Ishikawa (cell line): ENCODE results near the gene MICALL2.

ENCODE experiments used
- CEBPB ChIP-seq: IDR thresholded peaks from 2 replicates; pipeline ENCODE4 v1.6.1; 2012
- CREB1 ChIP-seq: IDR thresholded peaks from 2 replicates; pipeline ENCODE4 v1.6.1; 2012; ENCODE audit warnings: low read depth
- EGR1 ChIP-seq: IDR thresholded peaks from 2 replicates; pipeline ENCODE4 v1.6.1; 2012
- EP300 ChIP-seq: IDR thresholded peaks from 2 replicates; pipeline ENCODE4 v1.6.1; 2012; ENCODE audit warnings: borderline replicate concordance
- FOXM1 ChIP-seq: IDR thresholded peaks from 2 replicates; pipeline ENCODE4 v1.6.1; 2012; ENCODE audit warnings: low read depth, borderline replicate concordance
- NFIC ChIP-seq: IDR thresholded peaks from 2 replicates; pipeline ENCODE4 v1.6.1; 2012
- RAD21 ChIP-seq: IDR thresholded peaks from 2 replicates; pipeline ENCODE4 v1.6.1; 2012; ENCODE audit warnings: low read depth
- TAF1 ChIP-seq: IDR thresholded peaks from 2 replicates; pipeline ENCODE4 v1.6.1; 2012; ENCODE audit warnings: low read depth, mild to moderate bottlenecking
- TCF12 ChIP-seq: IDR thresholded peaks from 2 replicates; pipeline ENCODE4 v1.6.1; 2012; ENCODE audit warnings: low read depth
- TEAD4 ChIP-seq: IDR thresholded peaks from 2 replicates; pipeline ENCODE4 v1.6.1; 2012
- YY1 ChIP-seq: IDR thresholded peaks from 2 replicates; pipeline ENCODE4 v1.6.1; 2012; ENCODE audit warnings: low read depth
- ZBTB7A ChIP-seq: IDR thresholded peaks from 2 replicates; pipeline ENCODE4 v1.6.1; 2012; ENCODE audit warnings: low read depth
- TF ChIP-seq, protein P1 (sequence below): IDR thresholded peaks from 2 replicates; pipeline ENCODE4 v1.6.1; 2012
- TF ChIP-seq, protein P2 (sequence below): IDR thresholded peaks from 2 replicates; pipeline ENCODE4 v1.6.1; 2012; ENCODE audit warnings: low read depth, mild to moderate bottlenecking
- TF ChIP-seq, protein P3 (sequence below): IDR thresholded peaks from 2 replicates; pipeline ENCODE4 v1.6.1; 2012

The MICALL2 gene

DNA sequence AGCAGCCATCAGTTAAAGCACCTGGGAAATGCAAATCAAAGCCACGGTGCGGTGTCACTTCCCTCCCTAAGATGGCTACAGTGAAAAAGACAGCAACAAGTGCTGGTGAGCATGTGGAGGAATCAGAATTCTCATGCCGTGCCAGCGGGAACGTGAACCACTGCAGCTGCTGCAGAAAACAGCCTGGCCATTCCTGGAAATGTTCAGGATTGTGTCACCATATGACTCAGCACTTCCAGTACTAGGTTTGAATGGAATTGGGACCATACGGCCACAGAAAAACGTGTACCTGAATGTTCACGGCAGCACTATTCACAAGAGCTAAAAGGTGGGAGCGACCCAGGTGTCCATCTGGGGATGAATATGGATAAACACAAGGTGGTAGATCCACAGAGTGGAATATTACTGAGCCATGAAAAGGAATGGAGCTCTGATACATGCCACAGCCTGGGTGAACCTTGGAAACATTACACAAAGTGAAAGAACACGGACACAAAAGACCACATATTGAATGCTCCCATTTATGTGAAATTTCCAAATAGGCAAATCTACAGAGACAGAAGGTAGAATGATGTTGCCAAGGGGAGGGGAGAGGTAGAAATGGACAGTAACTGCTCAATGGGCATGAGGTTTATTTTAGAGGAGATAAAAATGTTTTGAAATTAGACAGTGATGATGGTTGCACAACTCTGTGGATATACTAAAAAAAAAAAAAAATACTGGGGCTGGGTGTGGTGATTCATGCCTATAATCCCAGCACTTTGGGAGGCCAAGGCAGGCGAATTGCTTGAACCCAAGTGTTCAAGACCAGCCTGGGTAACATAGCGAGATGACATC, 61.6 kb downstream of the MICALL2 start:
- TF ChIP-seq, protein P1, sequence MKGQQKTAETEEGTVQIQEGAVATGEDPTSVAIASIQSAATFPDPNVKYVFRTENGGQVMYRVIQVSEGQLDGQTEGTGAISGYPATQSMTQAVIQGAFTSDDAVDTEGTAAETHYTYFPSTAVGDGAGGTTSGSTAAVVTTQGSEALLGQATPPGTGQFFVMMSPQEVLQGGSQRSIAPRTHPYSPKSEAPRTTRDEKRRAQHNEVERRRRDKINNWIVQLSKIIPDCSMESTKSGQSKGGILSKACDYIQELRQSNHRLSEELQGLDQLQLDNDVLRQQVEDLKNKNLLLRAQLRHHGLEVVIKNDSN, result no peak
- TF ChIP-seq TAF1 (no peak), YY1 (no peak), NFIC (no peak), RAD21 (no peak), ZBTB7A (no peak), EGR1 (no peak), EP300 (no peak), FOXM1 (no peak), TCF12 (no peak), CREB1 (no peak), CEBPB (no peak), TEAD4 (no peak)
- TF ChIP-seq, protein P2, sequence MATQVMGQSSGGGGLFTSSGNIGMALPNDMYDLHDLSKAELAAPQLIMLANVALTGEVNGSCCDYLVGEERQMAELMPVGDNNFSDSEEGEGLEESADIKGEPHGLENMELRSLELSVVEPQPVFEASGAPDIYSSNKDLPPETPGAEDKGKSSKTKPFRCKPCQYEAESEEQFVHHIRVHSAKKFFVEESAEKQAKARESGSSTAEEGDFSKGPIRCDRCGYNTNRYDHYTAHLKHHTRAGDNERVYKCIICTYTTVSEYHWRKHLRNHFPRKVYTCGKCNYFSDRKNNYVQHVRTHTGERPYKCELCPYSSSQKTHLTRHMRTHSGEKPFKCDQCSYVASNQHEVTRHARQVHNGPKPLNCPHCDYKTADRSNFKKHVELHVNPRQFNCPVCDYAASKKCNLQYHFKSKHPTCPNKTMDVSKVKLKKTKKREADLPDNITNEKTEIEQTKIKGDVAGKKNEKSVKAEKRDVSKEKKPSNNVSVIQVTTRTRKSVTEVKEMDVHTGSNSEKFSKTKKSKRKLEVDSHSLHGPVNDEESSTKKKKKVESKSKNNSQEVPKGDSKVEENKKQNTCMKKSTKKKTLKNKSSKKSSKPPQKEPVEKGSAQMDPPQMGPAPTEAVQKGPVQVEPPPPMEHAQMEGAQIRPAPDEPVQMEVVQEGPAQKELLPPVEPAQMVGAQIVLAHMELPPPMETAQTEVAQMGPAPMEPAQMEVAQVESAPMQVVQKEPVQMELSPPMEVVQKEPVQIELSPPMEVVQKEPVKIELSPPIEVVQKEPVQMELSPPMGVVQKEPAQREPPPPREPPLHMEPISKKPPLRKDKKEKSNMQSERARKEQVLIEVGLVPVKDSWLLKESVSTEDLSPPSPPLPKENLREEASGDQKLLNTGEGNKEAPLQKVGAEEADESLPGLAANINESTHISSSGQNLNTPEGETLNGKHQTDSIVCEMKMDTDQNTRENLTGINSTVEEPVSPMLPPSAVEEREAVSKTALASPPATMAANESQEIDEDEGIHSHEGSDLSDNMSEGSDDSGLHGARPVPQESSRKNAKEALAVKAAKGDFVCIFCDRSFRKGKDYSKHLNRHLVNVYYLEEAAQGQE, result no peak
- TF ChIP-seq, protein P3, sequence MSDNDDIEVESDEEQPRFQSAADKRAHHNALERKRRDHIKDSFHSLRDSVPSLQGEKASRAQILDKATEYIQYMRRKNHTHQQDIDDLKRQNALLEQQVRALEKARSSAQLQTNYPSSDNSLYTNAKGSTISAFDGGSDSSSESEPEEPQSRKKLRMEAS, result no peak

DNA sequence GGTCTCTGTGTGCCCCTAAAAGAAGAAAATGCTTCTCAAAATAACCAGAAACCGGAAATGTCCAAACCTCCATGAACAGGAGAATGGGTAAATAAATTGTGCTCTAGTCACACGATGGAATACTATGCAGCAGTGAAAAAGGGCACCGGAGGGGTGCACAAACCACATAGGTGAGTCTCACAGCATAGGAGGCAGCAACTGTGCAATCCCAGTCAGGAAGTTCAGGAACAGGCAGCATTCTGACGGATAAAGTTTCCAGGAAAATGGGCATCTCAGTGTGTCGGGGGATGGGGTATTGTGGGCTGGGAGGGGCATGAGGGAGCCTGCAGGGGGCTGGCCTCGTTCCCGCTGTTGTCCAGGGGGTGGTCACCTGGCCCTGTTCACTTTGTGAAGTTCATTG, 63.1 kb downstream of the MICALL2 start:
- TF ChIP-seq TAF1 (no peak), TEAD4 (no peak), CEBPB (no peak), FOXM1 (no peak), ZBTB7A (no peak), YY1 (no peak), EGR1 (no peak), EP300 (no peak)
- TF ChIP-seq, protein P3, result no peak
- TF ChIP-seq, protein P1, result no peak

DNA sequence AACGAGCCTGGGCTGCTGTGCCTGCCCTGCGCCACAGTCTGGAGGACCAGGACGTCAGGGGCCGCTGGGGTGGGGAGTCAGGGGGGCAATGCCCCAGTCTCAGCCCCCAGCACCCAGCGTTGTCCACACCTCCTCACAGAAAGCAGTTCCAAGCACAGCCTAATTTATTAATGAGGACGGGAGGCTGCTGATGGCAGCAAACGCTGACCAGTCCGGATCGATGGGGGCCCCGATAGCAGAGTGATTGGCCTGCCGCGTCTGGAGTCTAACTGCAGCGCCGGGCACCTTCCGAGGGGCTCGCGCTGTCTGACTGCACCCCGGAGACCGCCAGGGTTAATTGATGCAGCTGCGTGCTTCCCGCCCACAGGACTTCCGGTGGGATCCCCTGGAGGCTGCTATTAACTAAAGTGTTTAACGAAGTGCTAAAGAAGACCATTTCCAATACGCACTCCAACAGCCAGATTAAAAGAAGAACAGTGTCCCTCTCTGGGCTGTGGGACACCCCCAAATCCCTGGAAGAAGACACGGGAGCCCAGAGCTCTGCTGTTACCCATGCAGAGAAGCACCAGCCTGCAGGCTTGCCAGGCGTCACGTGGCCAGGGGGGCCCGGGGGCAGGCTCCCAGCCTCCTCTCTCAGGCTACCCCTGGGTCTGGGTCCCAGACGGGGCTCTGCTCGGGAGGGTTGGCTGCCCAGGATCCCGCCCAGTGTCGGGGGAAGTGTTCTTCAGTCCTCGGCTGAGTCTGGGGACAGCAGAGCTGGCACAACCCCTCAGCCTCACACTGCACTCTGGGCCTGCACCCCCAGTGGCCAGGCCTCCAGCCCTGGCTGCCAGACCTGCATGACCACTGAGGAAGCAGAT, 63.8 kb downstream of the MICALL2 start:
- TF ChIP-seq, protein P1, result peak; percentile 23; the same call in 1 of the 2 replicates
- no peak for TF ChIP-seq RAD21

DNA sequence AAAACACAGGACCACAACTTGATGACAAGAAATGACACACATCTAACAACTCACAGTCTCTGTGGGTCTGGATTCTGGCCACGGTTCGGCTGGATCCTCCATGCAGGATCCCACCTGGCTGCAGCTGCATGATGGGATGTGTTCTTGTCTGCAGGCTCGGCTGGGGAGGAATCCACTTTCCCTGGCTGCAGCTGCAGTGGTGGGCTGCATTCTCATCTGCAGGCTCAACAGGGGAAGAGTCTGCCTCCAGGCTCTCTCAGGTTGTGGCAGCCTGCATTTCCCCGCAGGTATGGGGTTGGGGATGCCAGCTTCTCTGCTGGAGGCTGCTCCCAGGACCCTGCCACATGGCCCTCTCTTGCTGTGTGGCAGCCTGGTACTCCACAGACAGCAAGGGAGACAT, 64.9 kb downstream of the MICALL2 start:
- TF ChIP-seq FOXM1, result no peak
- TF ChIP-seq, protein P2, result no peak
- TF ChIP-seq EGR1, result no peak
- no peak for TF ChIP-seq TCF12
- no peak for TF ChIP-seq TAF1
- TF ChIP-seq TEAD4, result no peak
- TF ChIP-seq CEBPB, result no peak
- no peak for TF ChIP-seq RAD21
- TF ChIP-seq YY1, result no peak
- no peak for TF ChIP-seq ZBTB7A
- no peak for TF ChIP-seq NFIC
- no peak for TF ChIP-seq EP300
- no peak for TF ChIP-seq CREB1
- TF ChIP-seq, protein P1, result no peak
